GM08714 (cell line): ENCODE measurements around the gene ZP3.
A peak's percentile ranks its signal among the peaks of the same experiment; 100 is the strongest.
"Not testable (repeated sequence)": the region's sequence is repeated elsewhere in the genome, so short reads cannot be mapped to it uniquely, and the experiment has no call there.

Experiments used
- H3K4me3 ChIP-seq: fragments of 200-500 bp; sonication (Bioruptor generic); 2 replicates; pipeline ENCODE4 v1.5.1; 2014; ENCODE audit warnings: mild to moderate bottlenecking, low read length, inconsistent platforms
- ZNF274 ChIP-seq: IDR thresholded peaks from 2 replicates; pipeline ENCODE4 v1.6.1; 2012; ENCODE audit warnings: mild to moderate bottlenecking, low read depth, low read length

Gene ZP3

DNA sequence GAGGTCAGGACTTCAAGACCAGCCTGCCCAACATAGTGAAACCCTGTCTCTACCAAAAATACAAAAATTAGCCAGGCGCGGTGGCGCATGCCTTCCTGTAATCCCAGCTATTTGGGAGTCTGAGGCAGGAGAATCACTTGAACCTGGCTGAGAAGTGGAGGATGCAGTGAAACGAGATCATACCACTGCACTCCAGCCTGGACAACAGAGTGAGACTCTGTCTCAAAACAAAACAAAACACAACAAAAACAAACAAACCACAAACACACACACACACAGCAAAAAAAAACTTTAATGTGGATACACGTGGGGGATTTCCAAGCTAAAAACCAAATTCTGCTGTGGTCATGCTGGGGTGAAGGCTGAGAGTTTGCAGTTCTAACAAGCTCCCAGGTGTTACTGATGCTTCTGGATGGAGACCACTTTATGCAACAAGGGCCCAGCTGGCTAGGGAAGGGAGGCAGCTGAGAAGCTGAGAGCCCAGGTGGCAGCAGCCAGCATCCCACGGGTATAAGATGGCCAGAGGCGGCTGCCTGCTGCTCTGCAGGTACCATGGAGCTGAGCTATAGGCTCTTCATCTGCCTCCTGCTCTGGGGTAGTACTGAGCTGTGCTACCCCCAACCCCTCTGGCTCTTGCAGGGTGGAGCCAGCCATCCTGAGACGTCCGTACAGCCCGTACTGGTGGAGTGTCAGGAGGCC, at the start of gene ZP3:
TSS of gene ZP3 (plus strand) at position 538 of the 699 bp plus-strand sequence. CDS start at position 553, 15 bp downstream.
- no peak for TF ChIP-seq ZNF274
- H3K4me3 ChIP-seq, result no peak within 1 kb of the TSS

DNA sequence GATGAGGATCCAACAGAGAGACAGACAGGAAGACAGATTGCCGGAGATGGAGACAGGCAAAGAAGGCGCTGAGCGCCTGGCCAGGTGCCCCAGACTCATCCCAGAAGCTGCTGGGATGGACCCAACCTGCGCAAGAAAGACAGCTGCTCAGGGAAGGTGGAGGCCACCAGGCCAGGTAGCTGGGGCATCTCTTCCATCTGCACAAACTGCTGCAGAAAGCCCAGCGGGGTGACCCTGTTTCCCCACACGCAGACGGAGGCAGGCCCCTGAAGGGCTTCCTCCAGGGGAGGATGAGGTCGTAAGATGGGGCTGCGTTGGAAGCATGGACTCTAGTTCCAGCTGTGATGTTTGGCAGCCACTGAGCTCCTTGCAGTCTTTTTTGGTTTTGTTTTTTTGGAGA, 49.5 kb upstream of the ZP3 start:
- TF ChIP-seq ZNF274, result no peak
- no peak overlapping the region for H3K4me3 ChIP-seq

DNA sequence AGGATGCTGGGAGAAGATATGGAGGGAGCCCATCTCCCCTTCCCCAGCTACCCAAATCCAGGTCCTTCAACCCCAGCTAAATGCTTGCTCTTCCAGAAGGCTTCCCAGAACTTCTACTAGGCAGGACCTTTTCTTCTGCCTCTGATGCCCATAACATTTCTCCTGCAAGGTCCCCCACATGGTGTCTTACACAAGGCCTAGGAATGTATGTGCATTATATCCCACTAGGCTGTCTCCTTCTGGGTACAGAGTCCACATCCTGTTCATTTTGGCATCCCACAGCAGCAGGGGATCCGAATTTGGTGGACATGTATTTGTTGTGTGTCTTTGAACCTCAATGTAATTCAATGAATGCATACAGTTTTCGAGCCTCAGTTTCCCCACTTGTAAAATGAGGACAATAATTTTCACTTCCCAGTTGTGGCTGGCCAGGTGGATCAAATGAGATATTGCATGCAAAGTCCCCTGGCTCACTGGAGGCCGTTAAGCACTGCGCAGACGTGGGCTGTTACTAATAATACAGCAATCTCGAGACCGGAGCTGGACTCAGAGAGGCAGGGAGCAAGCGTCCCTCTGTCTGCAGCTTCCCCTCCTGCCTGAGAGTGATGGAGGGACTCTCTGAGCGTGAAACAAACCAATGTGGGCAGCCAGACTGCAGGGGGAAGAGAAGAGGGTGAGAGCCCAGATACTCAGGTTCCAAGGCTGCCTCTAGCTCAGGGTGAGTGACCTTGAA, 47.4 kb upstream of the ZP3 start:
- H3K4me3 ChIP-seq, result no peak overlapping the region
- no peak for TF ChIP-seq ZNF274

DNA sequence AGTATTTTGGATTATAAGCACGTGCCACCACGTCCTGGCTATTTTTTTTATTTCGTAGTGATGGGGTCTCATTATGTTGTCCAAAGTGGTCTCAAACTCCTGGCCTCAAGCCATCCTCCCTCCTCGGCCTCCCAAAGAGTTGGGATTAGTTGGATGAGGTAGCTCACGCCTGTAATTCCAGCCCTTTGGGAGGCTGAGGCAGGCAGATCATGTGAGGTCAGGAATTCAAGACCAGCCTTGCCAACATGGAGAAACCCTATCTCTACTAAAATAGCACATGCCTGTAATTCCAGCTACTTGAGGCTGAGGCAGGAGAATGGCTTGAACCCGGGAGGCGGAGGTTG, 44.2 kb upstream of the ZP3 start:
- no peak overlapping the region; the same call in 1 of the 2 replicates for H3K4me3 ChIP-seq

DNA sequence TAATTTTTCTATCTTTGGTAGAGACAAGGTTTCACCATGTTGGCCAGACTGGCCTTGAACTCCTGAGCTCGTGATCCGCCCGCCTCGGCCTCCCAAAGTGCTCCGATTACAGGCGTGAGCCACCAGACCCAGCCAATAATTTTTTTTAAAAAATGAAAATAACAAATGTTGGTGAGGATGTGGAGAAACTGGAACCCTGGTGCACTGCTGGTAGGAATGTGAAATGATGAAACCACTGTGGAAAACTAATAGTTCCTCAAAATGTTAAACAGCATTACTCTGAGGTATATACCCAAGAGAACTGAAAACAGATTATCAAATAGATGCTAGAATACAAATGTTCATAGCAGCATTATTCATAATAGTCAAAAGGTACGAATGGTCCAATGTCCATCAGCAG, 42.9 kb upstream of the ZP3 start:
- H3K4me3 ChIP-seq, result no peak overlapping the region

More for the DNA sequence above, 44.2 kb upstream of the ZP3 start:
- TF ChIP-seq ZNF274, result no peak

DNA sequence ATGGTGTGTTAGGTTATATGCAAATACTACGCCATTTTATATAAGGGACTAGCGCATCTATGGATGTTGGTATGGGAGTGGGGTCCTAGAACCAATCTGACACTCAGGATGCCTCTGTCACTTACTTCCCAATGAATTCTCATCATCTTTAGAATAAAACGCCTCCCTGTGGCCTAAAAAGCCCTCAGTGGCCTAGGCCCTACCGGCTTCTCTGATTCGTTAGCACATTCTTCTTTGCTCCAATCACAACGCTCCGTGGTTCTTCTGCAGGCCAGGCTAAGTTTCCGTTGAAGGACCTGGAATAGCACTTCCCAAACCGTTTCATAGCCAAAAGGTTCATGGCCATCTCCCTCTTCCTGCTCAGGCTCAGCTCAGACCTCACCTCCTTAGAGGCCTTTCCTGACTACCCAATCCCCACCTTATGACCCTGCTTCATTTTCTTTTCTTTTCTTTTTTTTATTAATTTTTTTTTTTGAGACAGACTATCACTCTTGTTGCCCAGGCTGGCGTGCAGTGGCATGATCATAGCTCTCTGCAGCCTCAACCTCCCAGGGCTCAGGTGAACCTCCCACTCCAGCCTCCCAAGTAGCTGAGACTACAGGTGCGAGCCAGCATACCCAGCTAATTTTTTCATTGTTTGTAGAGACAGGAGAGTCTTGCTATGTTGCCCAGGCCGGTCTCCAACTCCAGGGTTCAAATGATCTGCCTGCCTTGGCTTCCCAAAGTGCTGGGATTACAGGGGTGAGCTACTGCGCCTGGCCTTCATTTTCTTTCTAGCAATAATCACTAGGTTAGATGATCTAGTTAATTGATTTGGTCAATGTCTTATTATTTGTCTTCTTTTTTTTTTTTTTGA, 41.4 kb upstream of the ZP3 start:
- no peak for TF ChIP-seq ZNF274

More for the DNA sequence above, 42.9 kb upstream of the ZP3 start:
- no peak for TF ChIP-seq ZNF274

DNA sequence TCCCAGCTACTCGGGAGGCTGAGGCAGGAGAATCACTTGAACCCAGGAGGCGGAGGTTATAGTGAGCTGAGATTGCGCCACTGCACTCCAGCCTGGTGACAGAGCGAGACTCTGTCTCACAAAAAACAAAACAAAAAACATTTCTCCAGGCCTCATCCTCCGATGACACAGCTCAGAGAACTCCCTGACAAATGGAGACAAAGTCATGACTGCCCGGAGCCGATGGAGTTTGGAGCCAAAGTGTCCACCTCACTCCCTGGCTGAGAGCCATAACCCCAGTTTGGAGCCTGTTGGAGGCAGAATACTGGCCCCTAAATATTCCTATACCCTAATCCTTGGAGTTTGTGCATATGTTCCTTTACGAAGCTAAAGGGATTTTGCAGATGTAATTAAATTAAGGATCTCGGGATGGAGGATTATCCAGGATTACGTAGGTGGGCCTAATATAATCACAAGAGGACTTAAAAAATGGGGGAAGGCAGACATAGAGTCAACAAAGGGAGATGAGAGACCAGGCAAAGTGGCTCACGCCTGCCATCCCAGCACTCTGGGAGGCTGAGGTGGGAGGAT, 38.0 kb upstream of the ZP3 start:
- no peak overlapping the region for H3K4me3 ChIP-seq
- no peak for TF ChIP-seq ZNF274

More for the DNA sequence above, 41.4 kb upstream of the ZP3 start:
- no peak overlapping the region for H3K4me3 ChIP-seq

DNA sequence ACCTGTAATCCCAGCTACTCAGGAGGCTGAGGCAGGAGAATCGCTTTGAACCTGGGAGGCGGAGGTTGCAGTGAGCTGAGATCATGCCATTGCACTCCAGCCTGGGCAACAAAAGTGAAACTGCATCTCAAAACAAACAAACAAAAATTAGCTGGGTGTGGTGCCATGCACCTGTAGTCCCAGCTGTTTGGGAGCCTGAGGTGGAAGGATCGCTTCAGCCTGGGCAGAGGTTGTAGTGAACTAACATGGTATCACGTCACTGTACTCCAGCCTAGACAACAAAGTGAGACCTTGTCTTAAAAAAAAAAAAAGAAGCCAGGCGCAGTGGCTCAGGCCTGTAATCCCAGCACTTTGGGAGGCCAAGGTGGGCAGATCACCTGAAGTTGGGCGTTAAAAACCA, 37.0 kb upstream of the ZP3 start:
- H3K4me3 ChIP-seq, result not testable (repeated sequence)

DNA sequence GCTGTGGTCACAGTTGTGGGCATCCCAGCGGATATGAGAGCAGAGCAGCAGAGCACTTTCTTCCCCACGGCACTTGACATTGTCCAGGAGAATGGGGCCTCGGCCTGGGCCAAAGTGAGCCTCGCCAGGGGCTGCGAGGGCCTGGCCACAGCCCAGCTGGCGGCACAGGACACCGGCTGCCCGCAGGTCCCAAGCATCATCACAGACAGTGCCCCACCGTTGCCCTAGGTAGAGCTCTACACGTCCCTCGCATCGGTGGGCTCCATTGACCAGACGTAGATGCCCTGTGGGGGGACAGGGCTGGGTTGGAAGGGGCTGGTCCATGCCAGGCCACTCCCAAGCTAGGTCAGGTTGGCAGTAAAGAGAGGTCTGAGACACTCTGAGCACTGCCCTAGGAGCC, 34.7 kb upstream of the ZP3 start:
- TF ChIP-seq ZNF274, result no peak
- no peak overlapping the region for H3K4me3 ChIP-seq

DNA sequence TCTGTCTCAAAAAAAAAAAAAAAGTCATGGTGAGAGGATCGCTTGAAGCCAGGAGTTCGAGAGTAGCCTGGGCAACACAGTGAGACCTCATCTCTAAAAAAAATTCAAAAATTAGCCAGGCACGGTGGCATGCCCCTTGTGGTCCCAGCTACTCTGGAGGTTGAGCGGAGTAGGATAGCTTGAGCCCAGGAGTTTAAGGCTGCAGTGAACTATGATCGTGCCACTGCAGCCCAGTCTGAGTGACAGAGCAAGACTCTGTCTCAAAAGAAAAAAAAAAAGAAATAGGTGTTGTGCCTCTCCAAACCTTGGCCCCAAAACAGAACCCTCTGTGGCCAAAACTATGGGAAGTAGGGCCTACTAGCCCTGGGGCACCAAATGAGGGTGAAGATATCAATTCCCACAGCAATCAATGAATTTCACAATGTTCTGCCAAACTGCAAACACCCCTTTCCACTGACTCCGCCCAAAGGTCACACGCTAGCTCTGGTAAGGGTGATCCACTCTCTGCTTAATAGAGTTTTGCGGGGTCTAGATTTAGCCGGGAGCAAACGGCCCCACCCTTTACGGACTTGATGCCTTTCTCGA, 32.1 kb upstream of the ZP3 start:
- H3K4me3 ChIP-seq, result peak overlapping the region; percentile 5; the same call in 1 of the 2 replicates
- no peak for TF ChIP-seq ZNF274

DNA sequence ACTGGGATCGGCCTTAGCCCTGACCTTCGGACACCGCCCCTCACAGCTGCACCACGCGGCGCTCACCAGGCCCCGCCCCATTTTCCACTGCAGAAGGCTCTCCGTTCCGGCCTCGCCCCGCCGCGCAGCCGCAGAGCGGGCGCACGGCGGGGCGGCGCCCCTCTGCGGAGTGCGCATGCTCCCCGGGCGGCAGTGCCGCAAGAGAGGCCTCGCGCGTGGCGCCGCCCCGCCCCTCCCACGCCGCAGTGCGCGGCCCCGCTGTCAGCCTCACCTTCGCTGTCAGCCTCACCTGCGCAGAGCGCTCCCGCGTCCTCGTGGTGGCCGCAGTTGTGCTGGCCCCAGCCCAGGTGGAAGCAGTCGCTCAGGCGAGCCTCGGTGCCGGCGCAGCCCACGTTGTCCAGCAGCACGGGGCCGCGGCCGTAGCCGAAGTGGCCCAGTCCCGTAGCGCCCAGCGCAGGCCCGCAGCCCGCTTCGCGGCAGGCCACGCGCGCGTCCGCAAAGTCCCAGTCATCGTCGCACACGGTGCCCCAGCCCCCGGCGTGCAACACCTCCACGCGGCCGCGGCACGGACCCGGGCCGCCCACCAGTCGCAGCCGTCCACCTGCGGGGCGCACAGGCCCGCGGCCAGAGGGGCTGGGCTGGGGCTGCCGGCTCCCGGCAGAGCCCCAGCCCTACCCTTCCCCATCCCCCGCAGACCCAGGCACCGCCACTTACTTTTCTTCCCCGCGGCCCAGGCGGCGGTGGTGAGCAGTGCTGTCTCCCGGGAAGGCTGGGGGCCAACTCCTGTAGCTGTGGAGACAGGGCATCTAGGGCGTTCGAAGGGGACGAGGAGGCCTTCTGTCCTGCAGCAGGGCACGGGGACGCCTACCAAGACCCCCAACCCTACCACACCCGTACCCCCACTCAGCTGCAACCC, 31.4 kb upstream of the ZP3 start:
- TF ChIP-seq ZNF274, result no peak
- peak overlapping the region; percentile 53; the same call in 1 of the 2 replicates for H3K4me3 ChIP-seq

DNA sequence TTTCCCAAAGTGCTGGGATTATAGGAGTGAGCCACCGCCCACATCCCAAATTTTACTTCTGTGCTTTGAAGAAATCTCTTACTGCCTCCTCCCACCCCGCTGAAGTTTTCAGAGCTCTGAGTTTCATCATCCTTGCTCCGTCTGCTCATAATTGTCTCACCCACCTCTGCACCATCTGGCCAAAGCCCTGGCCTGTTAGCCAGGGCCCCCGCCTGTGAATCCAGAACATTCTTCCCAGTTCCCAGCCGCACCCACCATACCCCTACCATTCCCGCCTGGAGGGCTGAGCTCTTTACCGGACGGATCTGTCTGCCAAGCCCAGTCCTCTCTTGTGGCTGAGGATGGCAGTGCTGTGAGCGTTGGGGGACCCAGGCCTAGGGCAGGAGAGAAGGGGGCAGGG, 29.8 kb upstream of the ZP3 start:
- TF ChIP-seq ZNF274, result no peak
- H3K4me3 ChIP-seq, result no peak overlapping the region

DNA sequence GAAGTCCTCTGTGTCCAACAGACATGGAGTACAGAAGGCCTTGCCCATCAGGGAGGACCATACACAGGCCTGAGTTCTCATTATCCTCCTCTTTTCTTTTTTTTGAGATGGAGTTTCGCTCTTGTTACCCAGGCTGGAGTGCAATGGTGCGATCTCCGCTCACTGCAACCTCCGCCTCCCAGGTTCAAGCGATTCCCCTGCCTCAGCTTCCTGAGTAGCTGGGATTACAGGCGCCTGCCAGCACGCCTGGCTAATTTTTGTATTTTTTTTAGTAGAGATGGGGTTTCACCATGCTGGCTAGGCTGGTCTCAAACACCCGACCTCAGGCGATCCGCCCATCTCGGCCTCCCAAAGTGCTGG, 29.2 kb upstream of the ZP3 start:
- H3K4me3 ChIP-seq, result not testable (repeated sequence)
